ENCODE results near the gene RAPGEF4. TPM values are rescaled to one million over a fixed set of nuclear protein-coding genes. Genes with fewer than 3 reads are reported as not detected.

RAPGEF4 gene
- total and polyA plus RNA-seq, 9 of the 15 experiments (the other 6 are each of a cell fraction or from before 2014, with no cell fraction given), result 0.04 to 0.33 (median 0.13) TPM; not detected in 6

GRCh38 chr2:172947461-172948153 is 212.0 kb downstream of the RAPGEF4 start:
- in situ Hi-C loops (cut with MboI) (no loop called here), intact Hi-C loops (cut with micrococcal nuclease) (no loop called here)
- H3K9me1 ChIP-seq (ENCODE audit: control insufficient read depth, insufficient read depth, low read length), result no peaks in the 10 kb centered on the region
- H3K36me3 ChIP-seq (ENCODE audit: control insufficient read depth, insufficient read depth, low read length), result no peaks in the 10 kb centered on the region
- no TSS peak for BruUV-seq (replicated peaks)
- no peaks in the 10 kb centered on the region for H3K79me2 ChIP-seq (ENCODE audit: control insufficient read depth, insufficient read depth, low read length)
- H3K27me3 ChIP-seq (ENCODE audit: control insufficient read depth in 2 of 2, insufficient read depth in 2 of 2, low read length in 2 of 2), result peaks cover 0 to 11% of the 10 kb centered on the region in 2 experiments; a peak in 2 of 5 replicates
- no peaks in the 10 kb centered on the region for H3K4me1 ChIP-seq (replicated peaks in 1 of 2; ENCODE audit: control insufficient read depth in 2 of 2, insufficient read depth in 2 of 2, low read length in 2 of 2)
- WGBS (ENCODE audit: insufficient coverage, low coverage, missing lambda C conversion rate), result 2% methylated on average over 3 of the region's 3 CpGs
- POLR2A ChIA-PET, result interaction anchor here (0.6 kb wide), 1 partner anchor 1287 kb away, joined by 3 read pairs; no protein-coding TSS in a partner anchor
- H2AFZ ChIP-seq (ENCODE audit: low read depth, low read length), result no peak overlapping the region
- ATAC-seq, result no peak
- CTCF ChIA-PET (ENCODE audit: low intra/inter-chr PET ratio), result no interaction called here
- no peak overlapping the region for H3K9ac ChIP-seq (ENCODE audit: insufficient read depth in 1 of 2, low read depth in 2 of 2, low read length in 2 of 2)
- H3K4me2 ChIP-seq (ENCODE audit: insufficient read depth, low read length), result no peak overlapping the region
- H4K20me1 ChIP-seq (replicated peaks; ENCODE audit: control insufficient read depth, insufficient read depth, low read length), result no peaks in the 10 kb centered on the region
- no peaks in the 10 kb centered on the region for H3K9me3 ChIP-seq (replicated peaks; ENCODE audit: control insufficient read depth, insufficient read depth, low read depth, low read length)
- no peak for FAIRE-seq
- H3K4me3 ChIP-seq, result no peak overlapping the region
- no peak for DNase-seq (ENCODE audit: extremely low read depth in 1 of 4, low spot score in 3 of 4)
- no peak overlapping the region for H3K27ac ChIP-seq (ENCODE audit: extremely low read depth, low read depth, low read length)
- TF ChIP-seq DNMT1 (IDR thresholded peaks at IDR 0.05), result no peak
- no peak for TF ChIP-seq ZNF76 (CRISPR knock-in tag; IDR thresholded peaks at IDR 0.05; ENCODE audit: borderline replicate concordance)
- TF ChIP-seq MAZ (CRISPR knock-in tag; conservative IDR thresholded peaks at IDR 0.05 in 1 of 2, IDR thresholded peaks at IDR 0.05 in 1 of 2), result no peak
- TF ChIP-seq OTX1 (CRISPR knock-in tag; IDR thresholded peaks at IDR 0.05), result no peak
- TF ChIP-seq NRF1 (conservative IDR thresholded peaks at IDR 0.05 in 1 of 2, IDR thresholded peaks at IDR 0.05 in 1 of 2), result no peak
- no peak for TF ChIP-seq ZNF644 (tag; IDR thresholded peaks at IDR 0.05; ENCODE audit: low read depth)
- TF ChIP-seq E4F1 (CRISPR knock-in tag; IDR thresholded peaks at IDR 0.05; ENCODE audit: borderline replicate concordance), result no peak
- TF ChIP-seq PATZ1 (CRISPR knock-in tag; IDR thresholded peaks at IDR 0.05; ENCODE audit: borderline replicate concordance), result no peak
- no peak for TF ChIP-seq ZNF280A (IDR thresholded peaks at IDR 0.05; ENCODE audit: low read depth, partially characterized antibody)
- TF ChIP-seq GATA2 (CRISPR knock-in tag; IDR thresholded peaks at IDR 0.05), result no peak
- TF ChIP-seq, protein P1, sequence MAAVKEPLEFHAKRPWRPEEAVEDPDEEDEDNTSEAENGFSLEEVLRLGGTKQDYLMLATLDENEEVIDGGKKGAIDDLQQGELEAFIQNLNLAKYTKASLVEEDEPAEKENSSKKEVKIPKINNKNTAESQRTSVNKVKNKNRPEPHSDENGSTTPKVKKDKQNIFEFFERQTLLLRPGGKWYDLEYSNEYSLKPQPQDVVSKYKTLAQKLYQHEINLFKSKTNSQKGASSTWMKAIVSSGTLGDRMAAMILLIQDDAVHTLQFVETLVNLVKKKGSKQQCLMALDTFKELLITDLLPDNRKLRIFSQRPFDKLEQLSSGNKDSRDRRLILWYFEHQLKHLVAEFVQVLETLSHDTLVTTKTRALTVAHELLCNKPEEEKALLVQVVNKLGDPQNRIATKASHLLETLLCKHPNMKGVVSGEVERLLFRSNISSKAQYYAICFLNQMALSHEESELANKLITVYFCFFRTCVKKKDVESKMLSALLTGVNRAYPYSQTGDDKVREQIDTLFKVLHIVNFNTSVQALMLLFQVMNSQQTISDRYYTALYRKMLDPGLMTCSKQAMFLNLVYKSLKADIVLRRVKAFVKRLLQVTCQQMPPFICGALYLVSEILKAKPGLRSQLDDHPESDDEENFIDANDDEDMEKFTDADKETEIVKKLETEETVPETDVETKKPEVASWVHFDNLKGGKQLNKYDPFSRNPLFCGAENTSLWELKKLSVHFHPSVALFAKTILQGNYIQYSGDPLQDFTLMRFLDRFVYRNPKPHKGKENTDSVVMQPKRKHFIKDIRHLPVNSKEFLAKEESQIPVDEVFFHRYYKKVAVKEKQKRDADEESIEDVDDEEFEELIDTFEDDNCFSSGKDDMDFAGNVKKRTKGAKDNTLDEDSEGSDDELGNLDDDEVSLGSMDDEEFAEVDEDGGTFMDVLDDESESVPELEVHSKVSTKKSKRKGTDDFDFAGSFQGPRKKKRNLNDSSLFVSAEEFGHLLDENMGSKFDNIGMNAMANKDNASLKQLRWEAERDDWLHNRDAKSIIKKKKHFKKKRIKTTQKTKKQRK (IDR thresholded peaks at IDR 0.05; ENCODE audit: borderline replicate concordance, low read depth, low read length), result no peak

All from K562 (cell line).